ENCODE measurements around the gene SRPK2. TPM values are rescaled to one million over a fixed set of nuclear protein-coding genes. Genes with fewer than 3 reads are reported as not detected.

SRPK2 gene
- total and polyA plus RNA-seq, 2 of the 13 experiments (the other 11 are each of a cell fraction or from before 2014, with no cell fraction given) = 10.1 to 22.3 TPM

- Histone ChIP-seq H2AFZ (ENCODE audit: low read length) (no peak overlapping the region), H3K4me3 (replicated peaks in 1 of 3; ENCODE audit: insufficient read depth in 1 of 3, low read depth in 2 of 3, low read length in 3 of 3) (no peak overlapping the region), H3K79me2 (ENCODE audit: insufficient read depth, low read length) (peaks cover 5% of the 10 kb centered on the region), H3K4me1 (ENCODE audit: insufficient read depth, low read length) (peaks cover 13% of the 10 kb centered on the region; the same call in 1 of the 2 replicates), H3K9me3 (ENCODE audit: low read length) (no peaks in the 10 kb centered on the region), H3K27me3 (ENCODE audit: control insufficient read depth in 1 of 2, insufficient read depth in 2 of 2, low read length in 2 of 2) (no peaks in the 10 kb centered on the region), H3K9ac (ENCODE audit: insufficient read depth, low read depth, low read length) (no peak overlapping the region), H3K27ac (ENCODE audit: extremely low read length, insufficient read depth, low read length) (no peak overlapping the region), H4K20me1 (ENCODE audit: insufficient read depth, low read length) (no peaks in the 10 kb centered on the region), H3K36me3 (replicated peaks in 1 of 2; ENCODE audit: control insufficient read depth in 1 of 2, insufficient read depth in 2 of 2, low read length in 2 of 2) (no peaks in the 10 kb centered on the region), H3K4me2 (ENCODE audit: low read depth, low read length) (no peak overlapping the region)
- intact Hi-C loops (cut with micrococcal nuclease; ENCODE audit: unreplicated experiment) (no loop called here), in situ Hi-C loops (cut with HindIII; ENCODE audit: extremely low pct_ligation_motif_present, low pct_unique_long_range_greater_than_20kb) (no loop called here)
- no peak for TF ChIP-seq ZIK1 (CRISPR knock-in tag; IDR thresholded peaks at IDR 0.05; ENCODE audit: borderline replicate concordance, low read depth)
- no peak for TF ChIP-seq ZNF510 (CRISPR knock-in tag; IDR thresholded peaks at IDR 0.05; ENCODE audit: low read depth)
- TF ChIP-seq ZEB1 (IDR thresholded peaks at IDR 0.05; ENCODE audit: insufficient replicate concordance, low read depth) = no peak
- TF ChIP-seq POGK (CRISPR knock-in tag; conservative IDR thresholded peaks at IDR 0.05) = no peak
- TF ChIP-seq PLRG1 (conservative IDR thresholded peaks at IDR 0.05) = no peak
- no peak for TF ChIP-seq ZNF574 (CRISPR knock-in tag; IDR thresholded peaks at IDR 0.05)
- no peak for TF ChIP-seq ZFP37 (CRISPR knock-in tag; IDR thresholded peaks at IDR 0.05; ENCODE audit: borderline replicate concordance)
- TF ChIP-seq ISL2 (CRISPR knock-in tag; IDR thresholded peaks at IDR 0.05) = no peak
- TF ChIP-seq MXI1 (IDR thresholded peaks at IDR 0.05; ENCODE audit: borderline replicate concordance, low read depth, low read length) = no peak
- TF ChIP-seq ZBTB14 (CRISPR knock-in tag; IDR thresholded peaks at IDR 0.05) = no peak
- TF ChIP-seq KLF9 (CRISPR knock-in tag; IDR thresholded peaks at IDR 0.05; ENCODE audit: low read depth) = no peak
- TF ChIP-seq ZNF225 (CRISPR knock-in tag; IDR thresholded peaks at IDR 0.05) = no peak
- TF ChIP-seq ZKSCAN8 (CRISPR knock-in tag; IDR thresholded peaks at IDR 0.05; ENCODE audit: borderline replicate concordance) = no peak
- WGBS (ENCODE audit: low lambda C conversion rate) = 100% methylated on average over 1 of the region's 1 CpG
- no TSS peak for BruUV-seq (replicated peaks)
- no peak for DNase-seq (ENCODE audit: low spot score)
- no peak for FAIRE-seq
- ATAC-seq = no peak
- ChIA-PET POLR2A (no interaction called here), CTCF (ENCODE audit: low intra/inter-chr PET ratio, low total read pairs) (no interaction called here)
Measured at GRCh38 chr7:105264707-105265106, 124.0 kb downstream of the SRPK2 start.

All from HepG2 (cell line).